GM10266 (cell line): Measurements from ENCODE around the gene HDAC3.
A peak's percentile ranks its signal among the peaks of the same experiment; 100 is the strongest.

Source experiments
- DNase-seq: peaks from one replicate; pipeline ENCODE4 v3.0.0; 2012; ENCODE audit errors: extremely low spot score
- TF ChIP-seq, protein P1 (sequence below): IDR thresholded peaks from 2 replicates; pipeline ENCODE4 v1.5.1; 2012; ENCODE audit warnings: mild to moderate bottlenecking, low read depth; ENCODE audit not compliant: control insufficient read depth, insufficient read depth; ENCODE audit errors: missing control alignments

HDAC3 gene

DNA sequence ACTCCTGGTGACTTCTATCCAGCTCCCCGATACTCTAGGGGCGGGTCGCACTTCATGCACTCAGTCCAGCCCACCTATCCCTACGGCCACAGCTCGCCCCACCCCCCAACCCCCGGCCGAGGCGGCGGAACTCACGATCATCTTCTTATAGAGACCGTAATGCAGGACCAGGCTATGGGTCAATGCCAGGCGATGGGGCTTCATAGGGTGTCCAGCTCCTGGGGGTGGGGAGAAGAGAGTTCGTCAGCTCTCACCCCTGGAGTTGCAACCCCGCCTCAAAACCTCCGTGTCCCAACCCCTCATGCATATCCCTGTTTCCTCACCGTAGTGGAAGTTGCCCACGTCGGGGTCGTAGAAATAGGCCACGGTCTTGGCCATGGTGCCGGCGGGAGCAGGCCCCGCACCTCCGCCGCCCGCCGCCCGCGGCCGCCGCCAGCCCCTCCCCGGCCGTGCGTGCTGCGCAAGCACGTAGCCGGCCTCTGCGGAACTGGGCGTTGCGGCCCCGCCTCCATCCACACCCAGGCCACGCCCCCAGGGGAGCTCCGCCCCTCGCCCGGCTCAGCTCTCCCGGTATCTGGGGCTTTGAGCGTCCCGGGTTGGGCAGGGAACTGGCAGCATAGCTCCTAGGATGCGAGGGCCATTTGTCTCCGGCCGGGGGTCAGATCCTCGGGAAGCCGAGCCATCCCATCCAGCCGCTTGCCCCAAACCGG, at the start of gene HDAC3, which contains the start of gene RELL2:
HDAC3 (minus strand) TSS at position 437 of the 710 bp plus-strand sequence; CDS start at position 378, 59 bp downstream.
RELL2 (plus strand) TSS at position 585 of the 710 bp plus-strand sequence. CDS start 1,229 bp downstream, outside the sequence.
- peak; percentile 97 for DNase-seq
- TF ChIP-seq, protein P1, sequence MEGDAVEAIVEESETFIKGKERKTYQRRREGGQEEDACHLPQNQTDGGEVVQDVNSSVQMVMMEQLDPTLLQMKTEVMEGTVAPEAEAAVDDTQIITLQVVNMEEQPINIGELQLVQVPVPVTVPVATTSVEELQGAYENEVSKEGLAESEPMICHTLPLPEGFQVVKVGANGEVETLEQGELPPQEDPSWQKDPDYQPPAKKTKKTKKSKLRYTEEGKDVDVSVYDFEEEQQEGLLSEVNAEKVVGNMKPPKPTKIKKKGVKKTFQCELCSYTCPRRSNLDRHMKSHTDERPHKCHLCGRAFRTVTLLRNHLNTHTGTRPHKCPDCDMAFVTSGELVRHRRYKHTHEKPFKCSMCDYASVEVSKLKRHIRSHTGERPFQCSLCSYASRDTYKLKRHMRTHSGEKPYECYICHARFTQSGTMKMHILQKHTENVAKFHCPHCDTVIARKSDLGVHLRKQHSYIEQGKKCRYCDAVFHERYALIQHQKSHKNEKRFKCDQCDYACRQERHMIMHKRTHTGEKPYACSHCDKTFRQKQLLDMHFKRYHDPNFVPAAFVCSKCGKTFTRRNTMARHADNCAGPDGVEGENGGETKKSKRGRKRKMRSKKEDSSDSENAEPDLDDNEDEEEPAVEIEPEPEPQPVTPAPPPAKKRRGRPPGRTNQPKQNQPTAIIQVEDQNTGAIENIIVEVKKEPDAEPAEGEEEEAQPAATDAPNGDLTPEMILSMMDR, result no peak

GRCh38 chr5:141685591-141685990, 48.9 kb upstream of the HDAC3 start:
- no peak for DNase-seq
- TF ChIP-seq, protein P1, result no peak

DNA sequence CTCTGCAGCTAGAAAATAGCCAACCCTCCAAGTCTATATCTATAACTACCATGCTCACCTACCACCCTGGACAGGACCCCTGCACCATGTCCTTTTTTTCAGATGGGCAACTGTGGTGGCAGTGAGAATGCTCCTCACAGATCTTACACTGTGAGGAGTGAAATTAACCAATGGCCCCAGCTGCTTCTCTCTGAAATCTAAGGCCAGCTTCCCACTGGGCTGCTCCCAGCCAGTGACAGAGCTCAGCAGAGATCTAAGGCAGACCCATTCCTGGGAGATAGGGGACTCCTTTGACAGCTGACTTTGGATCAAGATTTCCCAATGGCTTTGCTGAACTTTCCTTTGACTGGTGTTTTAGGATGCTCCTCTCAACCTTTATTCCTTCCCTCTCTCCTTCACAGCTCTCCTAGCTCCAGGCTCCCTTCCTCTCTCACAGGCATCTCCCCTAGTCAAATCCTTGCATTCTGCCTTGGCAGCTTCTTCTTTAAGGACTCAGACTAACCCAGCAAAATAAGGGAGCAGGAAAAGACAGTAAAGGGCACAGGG, 47.0 kb upstream of the HDAC3 start:
- DNase-seq, result no peak
- TF ChIP-seq, protein P1, result no peak

GRCh38 chr5:141681695-141682641, 45.3 kb upstream of the HDAC3 start, which contains the start of gene ARAP3:
TSS of gene ARAP3 (minus strand) at chr5:141682230. CDS start at chr5:141680486, 1,744 bp downstream.
- DNase-seq, result no peak
- TF ChIP-seq, protein P1, result no peak

- TF ChIP-seq, protein P1, result no peak
Observed at GRCh38 chr5:141681295-141681694, 44.6 kb upstream of the HDAC3 start.

GRCh38 chr5:141680751-141681201, 44.1 kb upstream of the HDAC3 start:
- no peak for DNase-seq
- TF ChIP-seq, protein P1, result no peak

More at GRCh38 chr5:141681295-141681694, 44.6 kb upstream of the HDAC3 start:
- DNase-seq, result no peak

DNA sequence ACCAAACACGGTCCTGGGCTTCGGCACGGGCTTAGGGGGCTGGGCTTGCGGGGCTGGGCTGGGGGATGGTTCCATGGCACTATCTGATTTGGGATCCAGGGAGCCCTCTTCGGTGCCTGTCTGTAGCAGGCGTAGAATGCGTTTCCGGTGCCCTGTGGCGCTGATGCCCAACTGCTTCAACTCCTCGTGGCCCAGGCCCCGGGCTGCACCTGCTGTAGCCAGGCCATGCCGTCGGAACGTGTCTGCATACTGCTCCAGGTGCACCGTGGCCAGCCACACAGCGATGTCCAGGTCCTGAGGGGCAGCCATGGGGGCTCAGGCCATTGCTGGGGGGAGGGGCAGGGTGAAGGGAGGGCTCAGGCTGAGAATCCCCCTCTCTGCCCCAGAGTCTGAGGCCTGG, 43.5 kb upstream of the HDAC3 start:
- no peak for DNase-seq
- TF ChIP-seq, protein P1, result no peak
